ENCODE data around the gene MTTP. TPM values are rescaled to one million over a fixed set of nuclear protein-coding genes. Genes with fewer than 3 reads are reported as not detected.
"Not testable (repeated sequence)": the region's sequence is repeated elsewhere in the genome, so short reads cannot be mapped to it uniquely, and the experiment has no call there.

MTTP gene
- total RNA-seq (2014; rRNA removed; shearing (Covaris generic)), result 0.02 TPM in 1 of 2 replicates, not detected in the other
- polyA plus RNA-seq (2015; cell fraction: cytosol; rRNA removed), result 0.09 and 0.35 TPM in 2 replicates
- 0.19 and 0.36 TPM in 2 replicates for polyA plus RNA-seq (2015; cell fraction: nucleus; rRNA removed)

GRCh38 chr4:99574530-99575324 lies at the start of gene MTTP:
MTTP (plus strand) TSS chr4:99574824; CDS start chr4:99574910, 86 bp downstream.
- DNase-seq (ENCODE audit: low read depth), result no peak

- DNase-seq (ENCODE audit: low read depth), result no peak
Observed at GRCh38 chr4:99529228-99529627, 45.4 kb upstream of the MTTP start.

- DNase-seq (ENCODE audit: low read depth), result no peak
Observed at GRCh38 chr4:99529956-99530355, 44.7 kb upstream of the MTTP start.

- not testable (repeated sequence) for DNase-seq (ENCODE audit: low read depth)
Observed at GRCh38 chr4:99534699-99535098, 39.9 kb upstream of the MTTP start.

- no peak for DNase-seq (ENCODE audit: low read depth)
Observed at GRCh38 chr4:99536271-99536670, 38.4 kb upstream of the MTTP start.

GRCh38 chr4:99536848-99537247 lies 37.8 kb upstream of the MTTP start:
- DNase-seq (ENCODE audit: low read depth), result no peak

GRCh38 chr4:99537674-99538073 lies 37.0 kb upstream of the MTTP start:
- DNase-seq (ENCODE audit: low read depth), result no peak

GRCh38 chr4:99540277-99540939 lies 34.2 kb upstream of the MTTP start:
- no peak for DNase-seq (ENCODE audit: low read depth)

GRCh38 chr4:99552872-99553271 lies 21.8 kb upstream of the MTTP start:
- no peak for DNase-seq (ENCODE audit: low read depth)

GRCh38 chr4:99563310-99564186 lies 11.1 kb upstream of the MTTP start, which contains the start of gene TRMT10A:
TRMT10A (minus strand) TSS chr4:99564039; CDS start chr4:99559338, 4,701 bp downstream.
- DNase-seq (ENCODE audit: low read depth), result peak; percentile 98

- no peak for DNase-seq (ENCODE audit: low read depth)
Observed at GRCh38 chr4:99564921-99565320, 9.7 kb upstream of the MTTP start.

- no peak for DNase-seq (ENCODE audit: low read depth)
Observed at GRCh38 chr4:99571883-99572282, 2.7 kb upstream of the MTTP start.

- peak; percentile 2 for DNase-seq (ENCODE audit: low read depth)
Observed at GRCh38 chr4:99572527-99573240, 1.9 kb upstream of the MTTP start.

- no peak for DNase-seq (ENCODE audit: low read depth)
Observed at GRCh38 chr4:99573735-99574368, 772 bp upstream of the MTTP start.

GRCh38 chr4:99578714-99579113 lies 4.1 kb downstream of the MTTP start:
- no peak for DNase-seq (ENCODE audit: low read depth)

GRCh38 chr4:99585516-99585915 lies 10.9 kb downstream of the MTTP start:
- DNase-seq (ENCODE audit: low read depth), result no peak

GRCh38 chr4:99586322-99586721 lies 11.7 kb downstream of the MTTP start:
- DNase-seq (ENCODE audit: low read depth), result no peak

- no peak for DNase-seq (ENCODE audit: low read depth)
Observed at GRCh38 chr4:99586797-99587196, 12.2 kb downstream of the MTTP start.

GRCh38 chr4:99587309-99587708 lies 12.7 kb downstream of the MTTP start:
- DNase-seq (ENCODE audit: low read depth), result no peak

- no peak for DNase-seq (ENCODE audit: low read depth)
Observed at GRCh38 chr4:99587803-99588202, 13.2 kb downstream of the MTTP start.

All from HT1080 (cell line).